Upper lobe of right lung (tissue), 1 donor: ENCODE data around the gene ZNF624. TPM values are rescaled to one million over a fixed set of nuclear protein-coding genes. Genes with fewer than 3 reads are reported as not detected.
"Not testable (repeated sequence)": the region's sequence is repeated elsewhere in the genome, so short reads cannot be mapped to it uniquely, and the experiment has no call there.

ENCODE experiments used
- ATAC-seq: fragments of 200-7000 bp; cut with Tn5 transposase; one replicate; pipeline ENCODE4 v1.9.1; 2020; ENCODE audit warnings: mild to moderate bottlenecking, moderate library complexity
- DNase-seq: peaks from one replicate; pipeline ENCODE4 v3.0.0-alpha.2; 2020
- H3K27ac ChIP-seq: fragments of 200-600 bp; one replicate; pipeline ENCODE4 v1.8.0; 2022
- H3K27me3 ChIP-seq: fragments of 200-600 bp; one replicate; pipeline ENCODE4 v1.8.0; 2022; ENCODE audit warnings: mild to moderate bottlenecking
- H3K36me3 ChIP-seq: fragments of 200-600 bp; one replicate; pipeline ENCODE4 v1.8.0; 2022
- H3K4me1 ChIP-seq: fragments of 200-600 bp; one replicate; pipeline ENCODE4 v1.8.0; 2022
- H3K4me3 ChIP-seq: fragments of 200-600 bp; one replicate; pipeline ENCODE4 v1.8.0; 2022; ENCODE audit warnings: mild to moderate bottlenecking
- H3K9me3 ChIP-seq: fragments of 200-600 bp; one replicate; pipeline ENCODE4 v1.8.0; 2022
- CTCF ChIP-seq: fragments of 200-600 bp; IDR thresholded peaks from one replicate; pipeline ENCODE4 v1.8.0; 2022; ENCODE audit warnings: antibody characterized with exemption
- intact Hi-C: fragments of 100-400 bp; cut with DNase I; formaldehyde crosslinking; loops from one replicate; pipeline ENCODE4 v1.11.0; 2022
- total RNA-seq: library from RNA; stranded (reverse); fragmentation: NEBNext Ultra II Directional; extraction: Animal tissue kit (Norgen Biotek cat#: 25700); gene quantifications from one replicate; pipeline ENCODE4 v1.2.1, GENCODE V29; 2021
- donor health status: DM: no; HTN: yes; CAD: no; lungs with severe emphysema.

ZNF624 gene
- total RNA-seq, 1 donor from 2014 or later, result 5.6 TPM

DNA sequence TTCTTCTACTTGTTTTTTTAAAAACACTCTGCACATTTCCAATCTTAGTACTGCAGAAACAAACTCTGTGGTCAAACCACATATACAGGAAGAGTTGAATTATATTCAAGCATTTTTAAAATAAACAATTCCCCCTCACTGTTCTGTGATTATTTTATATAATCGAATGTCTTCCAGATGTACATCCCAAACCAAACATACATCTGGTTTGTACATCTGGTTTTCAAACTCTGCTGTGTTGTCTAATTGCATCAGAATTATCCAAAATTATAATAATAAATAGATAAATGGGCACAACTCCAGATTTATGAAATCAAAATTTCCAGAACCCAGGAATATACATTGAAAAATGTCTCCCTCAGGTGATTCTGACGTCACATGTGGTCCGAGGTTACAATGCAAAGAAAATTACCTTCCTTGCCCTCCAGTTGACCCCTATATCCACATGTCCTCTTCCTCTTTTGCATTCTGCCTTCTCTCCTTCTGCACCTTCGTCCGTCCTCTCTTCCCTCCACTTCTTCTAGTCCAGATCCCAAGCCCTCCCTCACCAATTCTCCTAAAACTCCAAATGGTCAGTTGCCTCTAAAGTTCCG, 23.1 kb upstream of the ZNF624 start:
- intact Hi-C loops, result no loop called here
- Histone ChIP-seq H3K4me1 (no peaks in the 10 kb centered on the region), H3K36me3 (no peaks in the 10 kb centered on the region), H3K9me3 (no peaks in the 10 kb centered on the region), H3K27ac (no peak overlapping the region), H3K27me3 (no peaks in the 10 kb centered on the region), H3K4me3 (no peak overlapping the region)
- DNase-seq (no peak), ATAC-seq (no peak)
- TF ChIP-seq CTCF, result no peak

GRCh38 chr17:16666907-16667636, 13.4 kb upstream of the ZNF624 start:
- intact Hi-C loops, H3K27ac ChIP-seq, DNase-seq, H3K36me3 ChIP-seq, H3K9me3 ChIP-seq, H3K4me1 ChIP-seq: not testable (repeated sequence)
- Histone ChIP-seq H3K4me3 (peak overlapping the region; percentile 19), H3K27me3 (peaks cover 39% of the 10 kb centered on the region)
- ATAC-seq, result peak; percentile 50

GRCh38 chr17:16666553-16666906, 12.9 kb upstream of the ZNF624 start:
- not testable (repeated sequence) for ATAC-seq
- peaks cover 39% of the 10 kb centered on the region for H3K27me3 ChIP-seq

DNA sequence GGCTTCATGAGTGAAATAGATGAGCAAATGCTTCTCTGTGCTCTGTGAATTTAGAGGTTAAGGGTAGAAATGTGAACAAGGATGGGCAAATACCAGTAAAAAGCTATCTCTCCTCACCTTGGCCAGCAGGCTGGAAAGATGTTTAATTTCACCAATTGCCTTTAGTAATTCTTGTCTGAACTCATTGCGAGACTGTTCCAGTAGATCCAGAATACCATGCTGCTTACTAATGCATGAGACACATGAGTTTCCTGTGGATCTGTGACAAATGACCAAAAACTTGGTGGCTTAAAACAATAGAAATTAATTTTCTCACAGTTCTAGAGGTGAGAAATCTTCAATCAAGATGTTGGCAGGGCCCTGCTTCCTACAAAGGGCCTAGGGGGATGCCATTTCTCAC, 9.3 kb upstream of the ZNF624 start:
- intact Hi-C loops, result no loop called here
- TF ChIP-seq CTCF, result no peak
- Histone ChIP-seq H3K36me3 (no peaks in the 10 kb centered on the region), H3K4me1 (no peaks in the 10 kb centered on the region), H3K27ac (no peak overlapping the region), H3K4me3 (no peak overlapping the region), H3K27me3 (peaks cover 12% of the 10 kb centered on the region), H3K9me3 (no peaks in the 10 kb centered on the region)
- DNase-seq (no peak), ATAC-seq (no peak)

More at GRCh38 chr17:16666553-16666906, 12.9 kb upstream of the ZNF624 start:
- H3K27ac ChIP-seq, H3K4me3 ChIP-seq, intact Hi-C loops, H3K36me3 ChIP-seq, H3K9me3 ChIP-seq, H3K4me1 ChIP-seq, DNase-seq: not testable (repeated sequence)

DNA sequence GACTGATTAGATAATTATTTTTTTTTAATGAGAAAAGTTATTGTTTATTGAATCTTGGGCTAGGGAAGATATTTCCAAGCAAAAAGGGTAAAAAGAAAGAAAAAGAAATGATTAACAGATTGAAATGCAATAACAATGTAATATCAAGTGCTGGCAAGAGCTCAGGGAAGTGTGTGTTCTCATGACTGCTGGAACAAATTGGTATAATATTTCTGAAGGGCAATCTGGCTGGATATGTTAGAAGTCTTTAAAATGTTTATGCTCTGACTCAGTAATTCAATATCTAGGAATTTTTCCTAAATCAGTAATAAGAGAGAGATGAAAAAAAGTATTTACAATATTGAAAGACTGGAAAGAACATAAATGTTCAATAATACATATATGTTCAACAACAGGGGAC, 7.6 kb upstream of the ZNF624 start:
- no peak for ATAC-seq
- H3K9me3 ChIP-seq, result no peaks in the 10 kb centered on the region
- no peak overlapping the region for H3K4me3 ChIP-seq

GRCh38 chr17:16652847-16653366, 743 bp downstream of the ZNF624 start:
- H3K4me3 ChIP-seq, result peak overlapping the region; percentile 72
- no peaks in the 10 kb centered on the region for H3K27me3 ChIP-seq
- TF ChIP-seq CTCF, result no peak
- peak overlapping the region; percentile 94 for H3K27ac ChIP-seq
- intact Hi-C loops, result no loop called here
- ATAC-seq (no peak), DNase-seq (no peak)
- peaks cover 8% of the 10 kb centered on the region for H3K4me1 ChIP-seq
- no peaks in the 10 kb centered on the region for H3K9me3 ChIP-seq
- no peaks in the 10 kb centered on the region for H3K36me3 ChIP-seq

More for the DNA sequence above, 7.6 kb upstream of the ZNF624 start:
- no peaks in the 10 kb centered on the region for H3K36me3 ChIP-seq
- no peak for DNase-seq
- H3K4me1 ChIP-seq, result no peaks in the 10 kb centered on the region
- intact Hi-C loops, result no loop called here
- H3K27ac ChIP-seq, result no peak overlapping the region
- TF ChIP-seq CTCF, result no peak
- peaks cover 6% of the 10 kb centered on the region for H3K27me3 ChIP-seq
